Measurements from ENCODE around the gene DBNL. TPM values are rescaled to one million over a fixed set of nuclear protein-coding genes. Genes with fewer than 3 reads are reported as not detected.

DBNL gene
- total RNA-seq, 4 donors from 2014 or later, result 113 to 139 (median 126) TPM

- no peaks in the 10 kb centered on the region for H3K27me3 ChIP-seq
- 67 to 72% methylated on average over 9 of the region's 9 CpGs for WGBS, 2 donors
- H3K4me3 ChIP-seq, result peak overlapping the region; percentile 77 to 94 (median 92)
- TF ChIP-seq CTCF (IDR thresholded peaks at IDR 0.05), result no peak
- no peak for TF ChIP-seq EP300 (IDR thresholded peaks at IDR 0.05)
- TF ChIP-seq POLR2A (IDR thresholded peaks at IDR 0.05), result no peak
- no peak for DNase-seq (ENCODE audit: low spot score in 2 of 2)
- H3K27ac ChIP-seq, result peak overlapping the region in 3 of 4 donors; percentile 87 to 94 (median 94)
- H3K9me3 ChIP-seq, result no peaks in the 10 kb centered on the region
- H3K4me1 ChIP-seq, result peaks cover 0 to 33% (median 5%) of the 10 kb centered on the region in 4 donors
- peaks cover 0 to 45% (median 17%) of the 10 kb centered on the region in 3 donors for H3K36me3 ChIP-seq
These were observed 36.8 kb downstream of the DBNL start for GRCh38 chr7:44081266-44081748.

GRCh38 chr7:44082541-44083207 is 38.2 kb downstream of the DBNL start:
- H3K9me3 ChIP-seq, result no peaks in the 10 kb centered on the region
- peaks cover 0 to 42% (median 11%) of the 10 kb centered on the region in 4 donors for H3K4me1 ChIP-seq
- H3K4me3 ChIP-seq, result peak overlapping the region; percentile 77 to 94 (median 92)
- WGBS, 2 donors, result 0 to 1% methylated on average over 47 to 50 of the region's 54 CpGs
- TF ChIP-seq POLR2A (IDR thresholded peaks at IDR 0.05), result peak; percentile 53 to 67
- TF ChIP-seq CTCF (IDR thresholded peaks at IDR 0.05), result peak in 2 of 5 experiments; percentile 5 to 33
- TF ChIP-seq EP300 (IDR thresholded peaks at IDR 0.05), result peak; percentile 15 to 59
- peak overlapping the region; percentile 74 to 94 (median 90) for H3K27ac ChIP-seq
- peaks cover 0 to 32% (median 11%) of the 10 kb centered on the region in 3 donors for H3K36me3 ChIP-seq
- peak; percentile 96 to 98 for DNase-seq (ENCODE audit: low spot score in 2 of 2)
- no peaks in the 10 kb centered on the region for H3K27me3 ChIP-seq

- Histone ChIP-seq H3K36me3 (peaks cover 0 to 20% (median 0%) of the 10 kb centered on the region in 3 donors), H3K4me1 (peaks cover 0 to 53% (median 18%) of the 10 kb centered on the region in 4 donors), H3K4me3 (no peak overlapping the region), H3K9me3 (no peaks in the 10 kb centered on the region), H3K27me3 (no peaks in the 10 kb centered on the region), H3K27ac (peak overlapping the region in 2 of 4 donors; percentile 85 to 94)
- TF ChIP-seq POLR2A (IDR thresholded peaks at IDR 0.05) (no peak), CTCF (IDR thresholded peaks at IDR 0.05) (no peak), EP300 (IDR thresholded peaks at IDR 0.05) (no peak)
- 92 to 96% methylated on average over 3 of the region's 3 CpGs for WGBS, 2 donors
- no peak for DNase-seq (ENCODE audit: low spot score in 2 of 2)
These were observed 39.3 kb downstream of the DBNL start for GRCh38 chr7:44083796-44084195.

- 22 to 31% methylated on average over 4 of the region's 4 CpGs for WGBS, 2 donors
- no peak overlapping the region for H3K4me3 ChIP-seq
- TF ChIP-seq CTCF (IDR thresholded peaks at IDR 0.05) (no peak), POLR2A (IDR thresholded peaks at IDR 0.05) (no peak), EP300 (IDR thresholded peaks at IDR 0.05) (no peak)
- H3K36me3 ChIP-seq, result peaks cover 0 to 11% (median 0%) of the 10 kb centered on the region in 3 donors
- no peaks in the 10 kb centered on the region for H3K27me3 ChIP-seq
- no peak for DNase-seq (ENCODE audit: low spot score in 2 of 2)
- peak overlapping the region in 2 of 4 donors; percentile 85 to 94 for H3K27ac ChIP-seq
- H3K4me1 ChIP-seq, result peaks cover 0 to 59% (median 18%) of the 10 kb centered on the region in 4 donors
- H3K9me3 ChIP-seq, result no peaks in the 10 kb centered on the region
These were observed 40.2 kb downstream of the DBNL start for GRCh38 chr7:44084701-44085100.

GRCh38 chr7:44085546-44085945 is 41.0 kb downstream of the DBNL start:
- peaks cover 0 to 61% (median 18%) of the 10 kb centered on the region in 4 donors for H3K4me1 ChIP-seq
- DNase-seq (ENCODE audit: low spot score in 2 of 2), result no peak
- 76 to 83% methylated on average over 3 of the region's 3 CpGs for WGBS, 2 donors
- H3K27me3 ChIP-seq, result no peaks in the 10 kb centered on the region
- H3K4me3 ChIP-seq, result no peak overlapping the region
- no peaks in the 10 kb centered on the region for H3K9me3 ChIP-seq
- peaks cover 0 to 3% (median 0%) of the 10 kb centered on the region in 3 donors for H3K36me3 ChIP-seq
- peak overlapping the region in 2 of 4 donors; percentile 38 to 90 for H3K27ac ChIP-seq
- TF ChIP-seq EP300 (IDR thresholded peaks at IDR 0.05), result no peak
- TF ChIP-seq POLR2A (IDR thresholded peaks at IDR 0.05), result no peak
- TF ChIP-seq CTCF (IDR thresholded peaks at IDR 0.05), result no peak

Data from tibial nerve (tissue), 4 donors.